Tibial artery (tissue), 4 donors: ENCODE data around the gene PACS2.
"Not testable (repeated sequence)": the region's sequence is repeated elsewhere in the genome, so short reads cannot be mapped to it uniquely, and the experiment has no call there.

Experiments used
- DNase-seq, 2 donors: peaks; one replicate each; pipeline ENCODE4 v3.0.0-alpha.2; 2019
- H3K27ac ChIP-seq, 2 donors: fragments of 200-600 bp; sonication (generic) in 1 of 2; 1 replicate in 1 of 2; 2 replicates in 1 of 2; pipeline ENCODE4 v1.5.1; 2018 to 2019; ENCODE audit warnings: mild to moderate bottlenecking in 1 of 2
- H3K27me3 ChIP-seq, 2 donors: fragments of 200-600 bp; sonication (generic) in 1 of 2; one replicate each; pipeline versions ENCODE4 v1.5.1 to v1.6.0; 2016 to 2019
- H3K36me3 ChIP-seq, 3 donors: fragments of 200-600 bp; sonication (generic) in 2 of 3; one replicate each; pipeline ENCODE4 v1.5.1; 2016 to 2019; ENCODE audit warnings: mild to moderate bottlenecking in 2 of 3
- H3K4me1 ChIP-seq, 4 donors: fragments of 200-600 bp; sonication (generic) in 2 of 4; 1 replicate in 3 of 4; 2 replicates in 1 of 4; pipeline ENCODE4 v1.5.1; 2016 to 2019
- H3K4me3 ChIP-seq, 2 donors: fragments of 200-600 bp; sonication (generic) in 1 of 2; 1 replicate in 1 of 2; 2 replicates in 1 of 2; pipeline ENCODE4 v1.5.1; 2018 to 2019; ENCODE audit warnings: mild to moderate bottlenecking in 2 of 2
- H3K9me3 ChIP-seq, 3 donors: fragments of 200-600 bp; sonication (generic) in 1 of 3; one replicate each; pipeline ENCODE4 v1.5.1; 2016 to 2019
- intact Hi-C: fragments of 100-400 bp; cut with DNase I; formaldehyde crosslinking; loops from one replicate; pipeline ENCODE4 v1.15.0; 2023; ENCODE audit warnings: low total_unique reads
- TF ChIP-seq, protein P1 (sequence below), 2 experiments: fragments of 200-600 bp in 1 of 2; fragments of 450-650 bp in 1 of 2; IDR thresholded peaks; one replicate each; pipeline ENCODE4 v1.5.1; 2017 to 2019; ENCODE audit warnings: antibody characterized with exemption in 2 of 2, mild to moderate bottlenecking in 1 of 2, moderate library complexity in 1 of 2

Gene PACS2

DNA sequence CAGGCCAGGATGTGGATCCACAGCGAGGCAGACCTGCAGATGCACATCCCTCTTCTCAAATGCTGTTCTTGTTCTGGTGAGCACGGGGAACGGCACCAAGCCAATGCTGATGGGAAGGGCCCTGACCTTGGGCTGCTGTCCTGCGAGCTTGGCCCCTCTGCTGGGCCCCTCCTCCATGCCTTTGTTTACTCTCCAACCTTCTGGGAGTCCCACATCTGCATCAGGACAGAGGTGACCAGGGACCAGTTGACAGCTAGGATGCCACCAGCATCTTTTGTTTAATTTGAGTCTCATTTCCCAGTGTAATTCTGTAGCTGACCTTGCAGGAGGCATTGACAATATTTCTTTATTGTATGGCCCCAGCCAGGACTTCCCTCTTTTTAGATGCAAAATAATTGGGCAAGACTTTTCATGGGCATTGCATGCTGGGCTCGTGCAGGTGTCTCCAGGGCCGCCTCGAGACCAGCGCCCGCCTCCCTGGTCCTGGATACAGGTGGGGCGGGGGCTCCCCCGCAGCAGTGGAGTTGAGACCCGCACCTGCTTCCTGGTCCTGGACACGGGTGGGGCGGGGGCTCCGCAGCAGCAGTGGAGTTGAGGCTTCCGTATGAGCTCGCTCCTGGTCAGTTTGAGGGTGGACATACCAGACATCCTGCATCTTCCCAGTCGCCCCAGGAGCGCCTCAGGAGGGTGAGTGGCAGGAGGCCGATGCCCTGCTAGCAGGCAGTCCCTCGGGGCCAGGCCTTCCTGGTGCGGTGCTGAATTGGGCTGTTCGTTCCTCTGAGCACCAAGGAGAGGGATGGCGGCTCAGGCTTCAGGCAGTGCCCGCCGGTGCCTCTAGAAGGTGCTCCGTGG, 11.4 kb downstream of the PACS2 start:
- DNase-seq, result no peak
- Histone ChIP-seq H3K4me3 (no peak overlapping the region), H3K36me3 (no peaks in the 10 kb centered on the region), H3K9me3 (no peaks in the 10 kb centered on the region), H3K4me1 (peaks cover 0 to 48% (median 31%) of the 10 kb centered on the region in 4 donors), H3K27me3 (no peaks in the 10 kb centered on the region), H3K27ac (no peak overlapping the region)
- TF ChIP-seq, protein P1, sequence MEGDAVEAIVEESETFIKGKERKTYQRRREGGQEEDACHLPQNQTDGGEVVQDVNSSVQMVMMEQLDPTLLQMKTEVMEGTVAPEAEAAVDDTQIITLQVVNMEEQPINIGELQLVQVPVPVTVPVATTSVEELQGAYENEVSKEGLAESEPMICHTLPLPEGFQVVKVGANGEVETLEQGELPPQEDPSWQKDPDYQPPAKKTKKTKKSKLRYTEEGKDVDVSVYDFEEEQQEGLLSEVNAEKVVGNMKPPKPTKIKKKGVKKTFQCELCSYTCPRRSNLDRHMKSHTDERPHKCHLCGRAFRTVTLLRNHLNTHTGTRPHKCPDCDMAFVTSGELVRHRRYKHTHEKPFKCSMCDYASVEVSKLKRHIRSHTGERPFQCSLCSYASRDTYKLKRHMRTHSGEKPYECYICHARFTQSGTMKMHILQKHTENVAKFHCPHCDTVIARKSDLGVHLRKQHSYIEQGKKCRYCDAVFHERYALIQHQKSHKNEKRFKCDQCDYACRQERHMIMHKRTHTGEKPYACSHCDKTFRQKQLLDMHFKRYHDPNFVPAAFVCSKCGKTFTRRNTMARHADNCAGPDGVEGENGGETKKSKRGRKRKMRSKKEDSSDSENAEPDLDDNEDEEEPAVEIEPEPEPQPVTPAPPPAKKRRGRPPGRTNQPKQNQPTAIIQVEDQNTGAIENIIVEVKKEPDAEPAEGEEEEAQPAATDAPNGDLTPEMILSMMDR (IDR thresholded peaks at IDR 0.05), result no peak
- intact Hi-C loops, result no loop called here

DNA sequence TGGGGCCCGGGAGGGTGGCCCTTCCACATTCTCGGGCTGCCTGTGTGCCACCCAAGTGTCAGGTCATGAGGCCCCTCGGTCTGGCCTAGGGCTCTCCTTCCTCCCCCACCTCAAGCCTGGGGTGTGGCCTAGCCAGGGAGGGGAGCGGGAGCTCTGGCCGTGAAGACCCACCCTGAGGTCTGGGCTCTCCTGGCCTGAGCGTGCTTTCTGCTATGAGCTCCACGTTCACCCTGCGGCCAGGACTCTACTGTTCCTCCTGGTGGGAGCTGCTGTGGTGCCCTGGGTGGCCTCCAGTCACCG, 12.0 kb downstream of the PACS2 start:
- TF ChIP-seq, protein P1 (IDR thresholded peaks at IDR 0.05), result no peak
- no peak for DNase-seq
- Histone ChIP-seq H3K36me3 (no peaks in the 10 kb centered on the region), H3K4me1 (peaks cover 0 to 51% (median 31%) of the 10 kb centered on the region in 4 donors), H3K9me3 (no peaks in the 10 kb centered on the region), H3K4me3 (no peak overlapping the region), H3K27ac (no peak overlapping the region), H3K27me3 (no peaks in the 10 kb centered on the region)
- intact Hi-C loops, result no loop called here

DNA sequence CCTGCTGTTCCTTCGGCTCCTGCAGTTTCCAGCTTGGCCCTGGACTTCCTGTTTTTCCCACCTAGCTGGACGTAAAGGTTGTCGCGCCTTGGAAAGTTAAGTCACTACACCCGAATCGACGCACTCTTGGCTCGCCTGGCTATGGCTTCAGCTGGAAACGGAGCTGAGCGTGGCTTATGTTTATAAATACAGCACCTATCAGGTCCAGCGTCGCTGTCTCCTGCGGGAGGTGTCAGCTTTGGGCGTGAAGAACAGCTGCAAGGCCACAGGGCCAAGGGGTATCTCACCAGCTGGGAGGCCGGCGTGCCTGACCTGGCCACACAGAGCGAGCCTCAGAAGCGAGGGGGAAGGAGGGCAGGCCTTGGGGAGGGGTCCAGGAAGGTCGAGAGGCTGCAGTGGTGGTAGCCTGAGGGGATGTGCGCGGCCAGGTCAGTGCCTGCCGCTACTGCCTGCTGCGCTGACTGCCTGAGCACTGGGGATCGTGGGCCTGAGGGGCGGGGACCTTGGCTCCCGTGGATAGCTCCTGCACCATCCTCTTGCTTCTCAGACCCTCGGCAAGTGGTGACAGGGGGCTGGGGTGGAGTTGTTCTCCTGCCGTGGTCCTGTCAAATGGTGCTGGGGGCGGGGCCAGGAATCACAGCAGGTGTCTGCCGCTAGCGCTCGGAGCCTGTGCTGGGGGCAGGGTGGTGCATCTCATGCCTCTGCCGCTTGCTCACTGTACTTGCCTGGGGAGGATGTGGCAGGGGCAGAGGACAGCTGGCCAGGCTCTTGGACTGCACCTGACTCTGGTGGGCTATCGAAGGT, 12.5 kb downstream of the PACS2 start:
- H3K9me3 ChIP-seq, result no peaks in the 10 kb centered on the region
- DNase-seq, result no peak
- H3K4me3 ChIP-seq, result no peak overlapping the region
- peaks cover 0 to 51% (median 31%) of the 10 kb centered on the region in 4 donors for H3K4me1 ChIP-seq
- H3K27me3 ChIP-seq, result no peaks in the 10 kb centered on the region
- H3K36me3 ChIP-seq, result no peaks in the 10 kb centered on the region
- intact Hi-C loops, result no loop called here
- H3K27ac ChIP-seq, result no peak overlapping the region
- TF ChIP-seq, protein P1 (IDR thresholded peaks at IDR 0.05), result no peak

DNA sequence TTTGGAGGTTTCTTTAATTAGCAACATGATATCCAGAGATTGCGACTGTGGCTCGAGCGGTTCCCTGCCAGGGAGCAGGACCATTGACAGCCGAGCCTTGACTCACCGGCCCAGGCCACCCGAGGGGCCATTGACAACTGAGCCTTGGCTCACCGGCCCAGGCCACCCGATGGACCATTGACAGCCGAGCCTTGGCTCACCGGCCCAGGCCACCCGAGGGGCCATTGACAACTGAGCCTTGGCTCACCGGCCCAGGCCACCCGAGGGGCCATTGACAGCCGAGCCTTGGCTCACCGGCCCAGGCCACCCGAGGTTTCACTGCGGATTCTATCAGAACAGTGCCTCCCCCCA, 13.1 kb downstream of the PACS2 start:
- H3K27ac ChIP-seq, intact Hi-C loops, DNase-seq, H3K9me3 ChIP-seq, H3K4me3 ChIP-seq, H3K36me3 ChIP-seq, H3K27me3 ChIP-seq: not testable (repeated sequence)
- H3K4me1 ChIP-seq, result peaks cover 0 to 51% (median 31%) of the 10 kb centered on the region in 4 donors

DNA sequence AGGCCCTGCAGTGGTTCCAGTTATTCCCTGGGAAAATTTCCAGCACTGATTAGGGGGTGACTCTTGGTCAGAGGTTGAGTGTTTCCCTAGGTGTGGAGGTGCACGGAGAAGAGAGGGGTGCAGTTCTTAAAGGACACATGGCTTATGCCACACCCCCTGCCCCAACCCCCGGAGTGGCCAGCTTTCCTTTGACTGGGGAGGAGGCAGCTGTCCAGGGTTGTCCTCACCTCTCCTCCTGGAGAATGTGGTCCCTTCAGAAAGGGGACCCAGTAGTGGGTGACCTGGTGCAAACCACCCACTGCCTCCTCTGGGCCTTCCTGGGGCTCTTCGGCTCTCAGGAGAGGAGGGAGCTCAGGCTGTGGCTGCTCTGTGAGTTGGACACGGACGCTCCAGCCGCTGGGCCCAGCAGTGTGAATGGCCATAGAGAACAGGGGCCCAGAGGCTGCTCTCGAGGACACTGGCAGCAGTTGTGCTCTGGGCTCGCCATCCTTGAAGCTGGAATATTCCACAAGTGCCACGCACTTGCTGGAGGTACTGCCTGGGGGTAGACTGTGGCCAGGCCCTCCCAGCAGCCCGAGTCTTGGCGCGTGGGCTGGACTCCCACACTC, 13.6 kb downstream of the PACS2 start:
- TF ChIP-seq, protein P1 (IDR thresholded peaks at IDR 0.05), result no peak
- intact Hi-C loops, result no loop called here
- H3K27ac ChIP-seq, result no peak overlapping the region
- no peak for DNase-seq
- H3K27me3 ChIP-seq, result no peaks in the 10 kb centered on the region
- H3K4me1 ChIP-seq, result peaks cover 0 to 49% (median 33%) of the 10 kb centered on the region in 4 donors
- H3K4me3 ChIP-seq, result no peak overlapping the region
- H3K9me3 ChIP-seq, result no peaks in the 10 kb centered on the region
- no peaks in the 10 kb centered on the region for H3K36me3 ChIP-seq
